Thoracic aorta (tissue), 2 donors: Measurements from ENCODE around the gene GMPR2. TPM values are rescaled to one million over a fixed set of nuclear protein-coding genes. Genes with fewer than 3 reads are reported as not detected.

ENCODE experiments used
- ATAC-seq: fragments of 150-250 bp; one replicate; pipeline ENCODE4 v1.8.0; 2017; ENCODE audit warnings: low read depth; ENCODE audit not compliant: insufficient number of reproducible peaks, low FRiP score
- DNase-seq: peaks from one replicate; pipeline ENCODE4 v3.0.0-alpha.2; 2020; ENCODE audit warnings: low spot score
- H3K27ac ChIP-seq, 2 donors: fragments of 200-600 bp; sonication (generic); 1 replicate in 1 of 2; 2 replicates in 1 of 2; pipeline ENCODE4 v1.5.1; 2016; ENCODE audit warnings: mild to moderate bottlenecking in 2 of 2, moderate library complexity in 2 of 2
- H3K27me3 ChIP-seq: fragments of 200-600 bp; sonication (generic); replicated peaks from 2 replicates; pipeline ENCODE4 v1.6.0; 2016; ENCODE audit warnings: mild to moderate bottlenecking; ENCODE audit not compliant: insufficient read depth
- H3K36me3 ChIP-seq: fragments of 200-600 bp; sonication (generic); one replicate; pipeline ENCODE4 v1.5.1; 2016
- H3K4me1 ChIP-seq, 2 donors: fragments of 200-600 bp; sonication (generic); 1 replicate in 1 of 2; 2 replicates in 1 of 2; pipeline versions ENCODE4 v1.5.1 to v1.6.0; 2016; ENCODE audit warnings: low read depth in 2 of 2, mild to moderate bottlenecking in 1 of 2; ENCODE audit not compliant: control insufficient read depth in 1 of 2
- H3K4me3 ChIP-seq: fragments of 200-600 bp; sonication (generic); 2 replicates; pipeline ENCODE4 v1.5.1; 2016; ENCODE audit warnings: mild to moderate bottlenecking
- H3K9me3 ChIP-seq: fragments of 200-600 bp; sonication (generic); 2 replicates; pipeline ENCODE4 v1.5.1; 2016
- CTCF ChIP-seq: fragments of 200-600 bp; sonication (generic); IDR thresholded peaks from one replicate; pipeline ENCODE4 v1.5.1; 2019; ENCODE audit warnings: antibody characterized with exemption
- total RNA-seq, 2 donors: library from RNA; depleted of rRNA; stranded (reverse); fragments of >200 nt; gene quantifications; one replicate each; pipeline versions ENCODE4 v1.1.0 to v1.2.3, GENCODE V29; 2016

Gene GMPR2
- total RNA-seq, 2 donors from 2014 or later = 39.2 to 51.3 TPM

- TF ChIP-seq CTCF = no peak
- Histone ChIP-seq H3K27me3 (no peaks in the 10 kb centered on the region), H3K36me3 (peaks cover 9% of the 10 kb centered on the region), H3K4me3 (no peak overlapping the region), H3K9me3 (no peaks in the 10 kb centered on the region), H3K4me1 (peaks cover 0 to 4% of the 10 kb centered on the region in 2 donors), H3K27ac (no peak overlapping the region)
- ATAC-seq = no peak
- DNase-seq = no peak
Observed at GRCh38 chr14:24266344-24267244, 33.9 kb downstream of the GMPR2 start.

DNA sequence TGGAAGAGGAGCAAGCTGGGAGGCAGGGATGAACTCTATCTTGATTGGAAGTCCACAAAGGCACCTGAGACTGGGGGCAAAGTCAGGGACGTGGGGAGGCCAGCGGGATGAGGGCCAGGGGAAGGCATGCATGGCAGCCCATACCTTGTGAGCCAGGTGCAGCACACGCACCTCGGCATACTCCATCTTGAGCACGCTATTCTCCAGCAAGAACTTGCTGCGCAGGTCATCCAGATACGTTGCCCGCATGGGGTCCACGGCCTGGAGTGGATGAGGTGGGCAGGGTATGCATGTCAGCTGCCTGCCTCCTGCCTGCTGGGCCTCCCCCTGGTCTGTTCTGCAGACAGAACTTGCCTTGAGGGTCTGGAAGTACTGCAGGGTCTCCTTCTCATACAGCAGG is 34.8 kb downstream of the GMPR2 start:
- ATAC-seq = no peak
- H3K36me3 ChIP-seq = peaks cover 9% of the 10 kb centered on the region
- H3K27ac ChIP-seq = no peak overlapping the region
- no peak for TF ChIP-seq CTCF
- H3K4me1 ChIP-seq = peaks cover 3 to 9% of the 10 kb centered on the region in 2 donors
- no peak overlapping the region for H3K4me3 ChIP-seq
- DNase-seq = no peak
- no peaks in the 10 kb centered on the region for H3K27me3 ChIP-seq
- no peaks in the 10 kb centered on the region for H3K9me3 ChIP-seq

GRCh38 chr14:24268225-24268624 is 35.5 kb downstream of the GMPR2 start:
- Histone ChIP-seq H3K36me3 (peaks cover 9% of the 10 kb centered on the region), H3K4me1 (peaks cover 3 to 9% of the 10 kb centered on the region in 2 donors), H3K9me3 (no peaks in the 10 kb centered on the region), H3K4me3 (no peak overlapping the region), H3K27me3 (no peaks in the 10 kb centered on the region), H3K27ac (no peak overlapping the region)
- no peak for TF ChIP-seq CTCF
- ATAC-seq (no peak), DNase-seq (no peak)

GRCh38 chr14:24269368-24269767 is 36.6 kb downstream of the GMPR2 start:
- DNase-seq (no peak), ATAC-seq (no peak)
- H3K27ac ChIP-seq = no peak overlapping the region
- H3K4me1 ChIP-seq = peaks cover 3 to 9% of the 10 kb centered on the region in 2 donors
- H3K4me3 ChIP-seq = no peak overlapping the region
- TF ChIP-seq CTCF = no peak
- no peaks in the 10 kb centered on the region for H3K27me3 ChIP-seq
- H3K9me3 ChIP-seq = no peaks in the 10 kb centered on the region
- peaks cover 9% of the 10 kb centered on the region for H3K36me3 ChIP-seq

DNA sequence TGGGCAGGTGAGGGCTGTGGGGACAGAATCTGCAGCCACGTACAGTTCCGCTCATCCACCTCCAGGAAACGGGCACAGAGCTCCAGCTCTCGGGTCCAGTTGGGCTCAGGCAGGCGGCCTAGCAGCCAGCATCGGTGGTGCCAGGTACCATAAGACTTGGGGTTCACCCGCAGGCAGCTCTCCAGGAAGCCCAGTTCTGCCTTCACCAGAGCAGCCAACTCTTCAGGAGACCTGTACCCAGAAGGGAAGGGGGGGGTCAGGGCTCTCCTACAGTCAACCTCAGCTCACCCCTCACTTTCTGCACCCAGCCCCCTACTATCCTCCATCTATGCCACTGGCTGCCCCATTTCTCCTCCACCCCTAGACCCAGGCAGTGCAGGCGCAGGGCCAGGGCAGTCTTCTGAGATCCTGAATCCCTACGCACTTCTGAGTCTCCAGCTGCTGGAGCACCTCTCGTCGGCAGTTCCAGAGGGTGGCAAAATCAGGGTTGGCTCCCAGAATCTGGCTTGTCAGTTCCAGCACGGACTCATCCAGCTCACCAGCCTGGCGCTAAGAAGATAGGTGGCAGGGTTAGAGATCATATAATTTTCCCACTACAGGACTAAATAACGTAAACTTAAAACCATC is 37.3 kb downstream of the GMPR2 start:
- Histone ChIP-seq H3K27me3 (no peaks in the 10 kb centered on the region), H3K4me1 (peaks cover 3 to 9% of the 10 kb centered on the region in 2 donors), H3K36me3 (peaks cover 9% of the 10 kb centered on the region), H3K27ac (no peak overlapping the region), H3K4me3 (no peak overlapping the region), H3K9me3 (no peaks in the 10 kb centered on the region)
- no peak for ATAC-seq
- TF ChIP-seq CTCF = no peak
- no peak for DNase-seq
